NCI-H82 treated with DMSO at 0.1 percent for 48 hours (cell line): ENCODE measurements around the gene LRRC9.

Source experiments
- DNase-seq: peaks from one replicate; lab custom pipeline; 2025; ENCODE audit not compliant: unreplicated experiment; lab: John Stamatoyannopoulos, UW

The LRRC9 gene

DNA sequence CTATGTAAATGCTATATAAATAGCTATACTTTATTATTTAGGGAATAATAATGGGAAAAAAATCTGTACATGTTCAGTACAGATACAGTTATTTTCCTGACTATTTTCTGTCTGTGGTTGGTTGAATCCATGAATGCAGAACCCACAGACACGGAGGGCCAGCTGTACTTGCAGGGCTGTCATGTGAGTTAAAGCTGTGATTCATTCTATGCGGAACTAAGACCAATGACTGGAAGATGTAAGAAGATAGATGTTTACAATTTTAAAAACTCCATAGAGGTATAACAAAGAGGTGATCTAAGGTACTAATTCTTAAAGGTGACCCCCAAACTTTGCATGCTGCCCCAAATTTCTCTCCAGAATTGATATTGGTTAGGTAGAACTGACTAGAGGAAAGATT, 186.4 kb downstream of the LRRC9 start:
- no peak for DNase-seq

DNA sequence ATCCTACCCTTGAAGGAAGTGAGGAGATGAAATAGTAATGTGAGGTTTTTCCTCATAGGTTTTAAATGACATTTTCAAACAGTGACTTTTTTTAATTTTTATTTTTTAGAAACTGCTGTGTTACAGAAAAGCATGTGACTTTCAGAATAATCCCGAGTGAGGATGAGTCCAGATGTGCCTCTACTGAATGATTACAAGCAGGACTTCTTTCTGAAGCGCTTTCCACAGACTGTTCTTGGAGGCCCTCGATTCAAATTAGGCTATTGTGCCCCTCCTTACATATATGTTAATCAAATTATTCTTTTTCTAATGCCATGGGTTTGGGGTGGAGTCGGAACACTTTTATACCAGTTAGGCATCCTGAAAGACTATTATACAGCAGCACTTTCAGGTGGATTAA, 187.5 kb downstream of the LRRC9 start:
- DNase-seq: no peak

DNA sequence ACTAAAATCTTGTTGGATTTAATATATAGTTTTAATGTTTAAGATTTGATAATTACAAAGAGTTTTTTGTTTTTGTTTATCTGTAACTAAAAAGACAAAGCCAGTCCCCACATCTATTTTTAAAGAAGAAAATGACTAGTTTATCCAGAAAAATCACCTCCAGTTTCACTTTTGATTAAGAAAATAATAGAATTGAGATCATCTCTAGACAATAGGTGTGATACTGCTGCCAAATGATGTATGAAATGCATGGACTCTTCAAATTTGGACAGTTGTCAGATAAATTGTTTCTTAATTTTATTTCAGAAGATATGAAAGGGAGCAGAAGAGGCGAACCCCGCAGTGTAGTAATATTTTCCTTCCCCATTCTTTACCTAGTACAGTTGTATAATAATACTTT, 191.8 kb downstream of the LRRC9 start:
- no peak for DNase-seq
